ENCODE measurements around the gene SHISA4. TPM values are rescaled to one million over a fixed set of nuclear protein-coding genes. Genes with fewer than 3 reads are reported as not detected.

Gene SHISA4
- total and polyA plus RNA-seq, 2 of the 8 experiments (the other 6 are each of a cell fraction or from before 2014, with no cell fraction given): 7.8 to 28.9 TPM

- TF ChIP-seq CHD7 (IDR thresholded peaks at IDR 0.05; ENCODE audit: insufficient replicate concordance, low read length) (no peak), SIN3A (conservative IDR thresholded peaks at IDR 0.05 in 1 of 2, IDR thresholded peaks at IDR 0.05 in 1 of 2; ENCODE audit: low read depth in 1 of 2, low read length in 2 of 2) (no peak), SRF (IDR thresholded peaks at IDR 0.05; ENCODE audit: low read depth, low read length) (no peak), RFX5 (IDR thresholded peaks at IDR 0.05; ENCODE audit: borderline replicate concordance, low read depth, low read length) (no peak), JUN (IDR thresholded peaks at IDR 0.05; ENCODE audit: low read depth, low read length) (no peak), ATF2 (IDR thresholded peaks at IDR 0.05; ENCODE audit: low read length) (no peak), EZH2 (IDR thresholded peaks at IDR 0.05; ENCODE audit: low read depth, low read length, severe bottlenecking) (no peak), KDM1A (IDR thresholded peaks at IDR 0.05; ENCODE audit: borderline replicate concordance, low read length) (no peak), ATF3 (IDR thresholded peaks at IDR 0.05; ENCODE audit: insufficient read depth, low read depth, low read length) (no peak)
These were observed 24.1 kb downstream of the SHISA4 start (continued) for GRCh38 chr1:201912832-201913231.

Data from H1 (cell line).